Cardiac fibroblast (primary cell): ENCODE results near the gene ZNF304.

ENCODE experiments used
- DNase-seq, 2 donors: peaks; one replicate each; pipeline versions ENCODE4 v3.0.0 to v3.0.0-alpha.2; 2010; ENCODE audit warnings: low read depth in 2 of 2
- H3K4me3 ChIP-seq, 2 donors: replicated peaks in 1 of 2; 1 replicate in 1 of 2; 2 replicates in 1 of 2; pipeline ENCODE4 v1.5.1; 2011; ENCODE audit warnings: low read depth in 2 of 2, low read length in 2 of 2, mild to moderate bottlenecking in 2 of 2, moderate library complexity in 1 of 2
- TF ChIP-seq, protein P1 (sequence below): IDR thresholded peaks from one replicate; pipeline ENCODE4 v1.5.1; 2011; ENCODE audit warnings: low read depth, mild to moderate bottlenecking, low read length, inconsistent platforms

The ZNF304 gene

GRCh38 chr19:57389194-57389729, 38.2 kb downstream of the ZNF304 start:
- peak overlapping the region; percentile 77 to 95 for H3K4me3 ChIP-seq
- DNase-seq = no peak
- TF ChIP-seq, protein P1, sequence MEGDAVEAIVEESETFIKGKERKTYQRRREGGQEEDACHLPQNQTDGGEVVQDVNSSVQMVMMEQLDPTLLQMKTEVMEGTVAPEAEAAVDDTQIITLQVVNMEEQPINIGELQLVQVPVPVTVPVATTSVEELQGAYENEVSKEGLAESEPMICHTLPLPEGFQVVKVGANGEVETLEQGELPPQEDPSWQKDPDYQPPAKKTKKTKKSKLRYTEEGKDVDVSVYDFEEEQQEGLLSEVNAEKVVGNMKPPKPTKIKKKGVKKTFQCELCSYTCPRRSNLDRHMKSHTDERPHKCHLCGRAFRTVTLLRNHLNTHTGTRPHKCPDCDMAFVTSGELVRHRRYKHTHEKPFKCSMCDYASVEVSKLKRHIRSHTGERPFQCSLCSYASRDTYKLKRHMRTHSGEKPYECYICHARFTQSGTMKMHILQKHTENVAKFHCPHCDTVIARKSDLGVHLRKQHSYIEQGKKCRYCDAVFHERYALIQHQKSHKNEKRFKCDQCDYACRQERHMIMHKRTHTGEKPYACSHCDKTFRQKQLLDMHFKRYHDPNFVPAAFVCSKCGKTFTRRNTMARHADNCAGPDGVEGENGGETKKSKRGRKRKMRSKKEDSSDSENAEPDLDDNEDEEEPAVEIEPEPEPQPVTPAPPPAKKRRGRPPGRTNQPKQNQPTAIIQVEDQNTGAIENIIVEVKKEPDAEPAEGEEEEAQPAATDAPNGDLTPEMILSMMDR = no peak

DNA sequence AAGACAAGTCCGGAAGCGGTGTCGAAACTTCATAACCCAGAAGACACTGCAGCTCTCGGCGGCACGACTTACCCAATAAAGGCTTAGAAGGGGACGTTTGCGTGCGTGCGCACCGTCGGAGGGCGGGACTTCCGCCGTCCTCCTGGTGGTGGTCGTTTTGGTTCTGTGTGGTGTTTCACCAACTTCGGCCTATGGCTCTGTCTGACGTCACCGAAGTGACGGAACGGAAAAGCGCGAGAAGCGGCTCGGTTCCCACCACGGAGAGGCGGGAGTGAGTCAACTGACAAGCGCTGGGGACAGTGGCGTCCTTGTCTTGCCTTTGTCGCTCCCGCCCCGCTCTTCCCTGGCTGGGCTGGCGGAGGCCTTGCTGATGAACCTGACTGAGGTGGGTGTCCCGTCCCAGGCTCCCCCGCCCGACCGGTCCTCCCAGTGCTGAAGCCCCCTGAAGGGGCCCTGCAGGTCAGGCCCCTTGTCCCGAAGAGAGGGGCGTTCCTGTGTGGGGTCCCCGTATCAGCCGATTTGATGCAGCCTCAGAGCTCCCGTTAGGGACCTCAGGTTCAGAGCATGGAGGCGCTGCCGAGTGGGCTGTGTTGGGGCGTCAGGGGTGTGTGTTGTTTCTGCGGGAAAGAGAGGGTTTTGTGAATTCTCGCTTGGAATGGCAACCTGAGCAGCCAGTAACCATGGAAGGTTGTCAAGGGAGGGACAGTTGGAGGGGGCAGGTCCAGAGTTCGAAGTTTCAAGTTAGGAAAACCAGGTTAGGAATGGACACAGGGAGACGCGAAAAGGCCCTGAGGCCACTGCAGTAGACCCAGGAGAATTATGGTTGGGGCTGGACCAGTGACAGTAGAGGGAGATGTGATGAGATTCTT, 38.9 kb downstream of the ZNF304 start, which contains the start of gene ZNF548:
ZNF548 (plus strand) TSS at position 125 of the 869 bp plus-strand sequence; CDS start at position 371, 246 bp downstream.
- H3K4me3 ChIP-seq = peak within 1 kb of the TSS; percentile 77 to 95
- DNase-seq = peak; percentile 99
- TF ChIP-seq, protein P1 = peak; percentile 3

DNA sequence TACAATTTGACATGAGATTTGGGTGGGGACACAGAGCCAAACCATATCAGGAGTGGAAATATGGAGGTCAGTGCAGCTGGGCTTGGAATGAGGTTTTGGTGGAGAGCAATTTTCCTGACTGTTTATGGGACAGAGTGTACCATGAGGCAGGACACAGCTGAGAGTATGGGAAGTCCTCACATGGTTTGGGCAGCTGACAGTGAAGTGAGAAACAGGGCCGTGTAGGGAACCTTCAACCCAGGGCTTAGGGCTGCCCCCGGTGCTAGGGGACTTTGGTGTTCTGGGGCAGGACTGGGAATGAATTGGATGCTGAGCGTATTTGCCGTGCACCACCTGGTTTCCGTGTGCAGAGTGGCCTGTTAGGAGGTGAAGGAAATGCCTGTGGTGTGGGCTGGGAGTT, 44.6 kb downstream of the ZNF304 start:
- no peak for DNase-seq
- TF ChIP-seq, protein P1 = no peak

DNA sequence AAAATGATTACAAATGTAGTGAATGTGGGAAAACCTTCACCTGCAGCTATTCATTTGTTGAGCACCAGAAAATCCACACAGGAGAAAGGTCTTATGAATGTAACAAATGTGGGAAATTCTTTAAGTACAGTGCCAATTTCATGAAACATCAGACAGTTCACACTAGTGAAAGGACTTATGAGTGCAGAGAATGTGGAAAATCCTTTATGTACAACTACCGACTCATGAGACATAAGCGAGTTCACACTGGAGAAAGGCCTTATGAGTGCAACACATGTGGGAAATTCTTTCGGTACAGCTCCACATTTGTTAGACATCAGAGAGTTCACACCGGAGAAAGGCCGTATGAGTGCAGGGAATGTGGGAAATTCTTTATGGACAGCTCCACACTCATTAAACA, 47.8 kb downstream of the ZNF304 start:
- TF ChIP-seq, protein P1 = no peak
- H3K4me3 ChIP-seq = no peak overlapping the region
- DNase-seq = no peak

More for the DNA sequence above, 44.6 kb downstream of the ZNF304 start:
- no peak overlapping the region for H3K4me3 ChIP-seq

DNA sequence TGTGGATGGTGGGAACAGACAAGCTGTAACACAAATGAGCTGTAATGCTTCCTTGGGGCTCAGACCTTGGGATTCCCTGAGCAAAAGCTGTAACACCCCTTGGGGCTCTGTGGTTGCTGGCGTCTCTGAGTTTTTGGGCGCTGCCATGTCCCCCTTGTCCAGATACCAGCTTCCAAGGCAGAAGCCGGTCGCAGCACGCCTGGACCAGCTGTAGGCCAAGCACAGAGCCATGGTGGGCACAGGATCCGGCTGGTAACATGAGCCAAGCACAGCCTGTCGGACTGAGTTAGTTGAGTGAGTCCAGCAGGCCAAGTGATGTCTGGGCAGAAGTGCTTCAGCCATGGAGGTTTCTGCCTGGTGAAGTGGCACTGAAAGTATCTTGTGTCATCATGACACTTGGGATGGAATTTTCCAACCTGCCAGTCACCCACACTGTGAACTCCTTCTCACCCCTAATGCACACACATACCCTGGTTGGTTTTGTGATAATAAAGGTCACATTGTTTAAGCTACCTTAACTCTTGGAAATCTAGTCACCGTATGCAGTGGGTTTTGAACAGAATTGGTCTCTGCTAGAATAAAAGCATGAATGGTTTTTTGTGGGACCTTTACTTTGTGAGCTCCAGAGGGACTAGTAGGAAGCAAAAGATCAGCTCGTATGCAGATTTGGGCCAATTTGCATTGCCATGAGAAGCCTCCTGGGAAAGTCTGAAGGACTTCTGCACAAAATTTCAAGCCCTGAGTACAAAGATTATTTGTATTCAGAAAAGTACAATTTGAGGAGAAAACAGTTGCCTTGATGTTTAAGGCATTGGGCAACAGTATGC, 52.9 kb downstream of the ZNF304 start:
- TF ChIP-seq, protein P1 = no peak
- no peak overlapping the region for H3K4me3 ChIP-seq
- DNase-seq = no peak

DNA sequence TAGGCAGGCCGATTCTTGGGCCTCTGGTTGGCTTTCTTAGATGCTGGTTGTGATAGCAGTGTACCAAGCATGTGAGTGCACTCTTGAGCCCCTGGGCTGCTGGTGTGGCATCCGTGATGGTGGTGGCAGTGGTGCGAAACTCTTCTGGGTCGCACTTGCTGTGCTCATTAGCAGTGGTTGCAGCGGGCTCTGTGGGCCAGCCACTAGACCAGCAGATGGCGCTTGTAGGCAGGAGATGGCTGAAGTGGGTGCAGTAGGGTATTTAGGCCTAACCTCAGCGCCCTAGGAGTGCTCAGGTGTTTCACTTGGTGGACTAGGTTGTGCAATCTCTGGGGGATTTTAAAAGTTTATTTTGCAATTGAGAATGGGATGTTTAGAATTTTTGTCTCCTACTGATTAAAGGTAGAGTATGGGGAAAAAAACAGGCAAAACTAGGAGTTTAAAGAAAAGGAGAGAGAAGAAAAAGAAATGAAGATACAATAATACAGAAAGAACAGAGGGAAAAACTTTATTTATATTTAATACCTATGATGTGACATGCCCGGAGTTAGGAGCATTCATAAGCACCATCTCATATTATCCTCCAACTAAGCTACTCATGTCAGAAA, 55.5 kb downstream of the ZNF304 start:
- peak; percentile 63 to 69 for DNase-seq
- no peak overlapping the region for H3K4me3 ChIP-seq
- TF ChIP-seq, protein P1 = peak; percentile 92
